AG09309 (cell line): ENCODE measurements around the gene RABGAP1L.
"Not testable (repeated sequence)": the region's sequence is repeated elsewhere in the genome, so short reads cannot be mapped to it uniquely, and the experiment has no call there.

Experiments used
- DNase-seq: peaks from one replicate; pipeline ENCODE4 v3.0.0-alpha.2; 2010; ENCODE audit warnings: low read depth
- H3K4me3 ChIP-seq: 2 replicates; pipeline ENCODE4 v1.5.1; 2011; ENCODE audit warnings: mild to moderate bottlenecking, low read depth, low read length, moderate library complexity; ENCODE audit not compliant: control insufficient read depth
- CTCF ChIP-seq: IDR thresholded peaks from 2 replicates; pipeline ENCODE4 v1.5.1; 2011; ENCODE audit warnings: mild to moderate bottlenecking, low read depth, low read length, inconsistent platforms; ENCODE audit not compliant: insufficient read depth, control insufficient read depth; ENCODE audit errors: missing control alignments

RABGAP1L gene

GRCh38 chr1:174221681-174222080, 62.4 kb downstream of the RABGAP1L start:
- no peak for DNase-seq
- no peak overlapping the region for H3K4me3 ChIP-seq
- TF ChIP-seq CTCF, result no peak

- no peak overlapping the region for H3K4me3 ChIP-seq
- no peak for TF ChIP-seq CTCF
- DNase-seq, result peak; percentile 63
Measured at GRCh38 chr1:174222166-174222949, 63.0 kb downstream of the RABGAP1L start.

- TF ChIP-seq CTCF, result no peak
- no peak for DNase-seq
- H3K4me3 ChIP-seq, result no peak overlapping the region
Measured at GRCh38 chr1:174224641-174225040, 65.3 kb downstream of the RABGAP1L start.

GRCh38 chr1:174225499-174226204, 66.3 kb downstream of the RABGAP1L start:
- TF ChIP-seq CTCF, result no peak
- H3K4me3 ChIP-seq, result no peak overlapping the region
- no peak for DNase-seq

GRCh38 chr1:174230399-174230798, 71.1 kb downstream of the RABGAP1L start:
- no peak overlapping the region for H3K4me3 ChIP-seq
- no peak for DNase-seq
- no peak for TF ChIP-seq CTCF

GRCh38 chr1:174232761-174233160, 73.4 kb downstream of the RABGAP1L start:
- no peak overlapping the region for H3K4me3 ChIP-seq
- DNase-seq, result no peak
- no peak for TF ChIP-seq CTCF

GRCh38 chr1:174238845-174239501, 79.7 kb downstream of the RABGAP1L start:
- DNase-seq, H3K4me3 ChIP-seq: not testable (repeated sequence)
